Measurements from ENCODE around the gene FGD5.

Gene FGD5

GRCh38 chr3:14946236-14946635 lies 127.5 kb downstream of the FGD5 start:
- DNase-seq, result no peak

DNA sequence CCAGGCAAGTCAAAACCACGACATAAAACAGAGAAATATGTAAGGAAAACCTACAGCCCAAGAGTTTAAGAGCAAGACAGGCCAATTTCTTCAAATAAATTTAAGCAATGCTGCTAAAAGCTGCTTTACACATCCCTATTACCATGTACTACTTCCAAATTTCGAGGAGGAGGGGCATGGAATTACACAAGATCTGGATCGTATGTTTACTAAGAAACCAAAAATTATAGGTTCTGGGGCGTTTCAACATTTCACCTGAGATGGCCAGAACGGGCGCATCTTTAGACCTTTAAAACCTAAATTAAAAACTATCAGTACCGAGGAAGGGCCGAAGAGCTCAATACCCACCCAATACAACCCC lies 128.0 kb downstream of the FGD5 start:
- DNase-seq, result no peak

DNA sequence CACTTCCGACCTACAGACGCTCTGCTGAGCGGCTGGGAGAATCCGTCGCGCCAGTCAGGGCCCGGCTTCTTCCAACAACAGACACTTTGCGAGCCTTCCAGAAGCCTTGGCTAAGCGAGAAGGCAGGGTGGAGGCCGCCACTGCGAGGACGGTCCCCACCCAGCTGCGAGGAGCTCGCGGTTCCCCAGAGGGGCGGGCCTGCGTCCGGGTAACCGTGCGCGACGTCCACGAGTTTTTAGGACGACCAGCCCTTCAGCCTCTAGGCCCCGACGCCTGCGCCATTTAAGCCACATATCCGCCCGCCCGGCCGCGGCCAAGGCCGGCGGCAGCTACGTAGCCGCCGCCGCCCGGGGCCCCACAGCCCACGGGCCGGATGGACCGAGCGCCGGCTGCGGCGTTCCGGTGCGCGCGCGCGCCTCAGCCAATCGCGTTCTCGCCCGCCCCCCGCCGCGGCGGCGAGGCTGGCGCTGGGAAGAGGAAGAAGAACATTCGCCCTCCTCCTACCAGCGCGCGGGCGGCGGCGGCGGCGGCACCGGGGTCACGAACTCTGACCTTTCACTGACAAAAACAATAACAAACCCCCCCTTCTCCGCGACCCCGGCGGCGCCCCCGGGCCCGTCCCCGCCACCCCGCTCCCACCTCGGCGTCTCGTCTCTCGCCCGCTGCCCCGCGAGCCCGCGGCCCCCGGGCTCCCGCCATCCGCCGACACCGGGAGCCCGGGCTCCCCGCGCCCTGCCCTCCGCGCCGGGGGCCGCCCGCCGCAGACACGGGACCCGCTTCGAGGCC lies 128.5 kb downstream of the FGD5 start, which contains the start of gene NR2C2:
NR2C2 (plus strand) TSS at position 484 of the 786 bp plus-strand sequence. CDS start 56,332 bp downstream, outside the sequence.
- peak; percentile 61 to 78 for DNase-seq

- DNase-seq, result peak; percentile 89 to 92
Measured at GRCh38 chr3:14947886-14948608, 129.3 kb downstream of the FGD5 start.

DNA sequence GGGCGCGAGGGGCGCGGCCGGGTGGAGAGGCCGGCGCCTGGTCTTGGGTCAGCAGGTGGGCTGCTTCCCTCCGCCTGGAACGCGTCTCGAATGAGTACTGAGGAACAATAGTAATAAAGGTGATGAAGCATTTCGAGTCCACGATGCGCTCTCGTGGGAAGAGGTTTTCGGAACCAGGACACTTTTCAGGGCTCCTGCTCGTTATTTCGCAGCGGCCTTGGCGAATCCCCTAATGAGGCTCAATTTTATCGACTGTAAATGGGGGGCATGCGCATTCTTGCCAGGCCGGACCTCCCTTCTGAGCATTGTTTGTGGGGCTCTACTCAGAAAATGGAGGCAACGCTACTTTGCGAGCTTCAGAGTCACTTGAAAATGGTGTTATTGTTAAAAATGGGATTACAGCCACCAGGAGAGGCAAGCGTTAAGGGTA lies 129.9 kb downstream of the FGD5 start:
- no peak for DNase-seq

DNA sequence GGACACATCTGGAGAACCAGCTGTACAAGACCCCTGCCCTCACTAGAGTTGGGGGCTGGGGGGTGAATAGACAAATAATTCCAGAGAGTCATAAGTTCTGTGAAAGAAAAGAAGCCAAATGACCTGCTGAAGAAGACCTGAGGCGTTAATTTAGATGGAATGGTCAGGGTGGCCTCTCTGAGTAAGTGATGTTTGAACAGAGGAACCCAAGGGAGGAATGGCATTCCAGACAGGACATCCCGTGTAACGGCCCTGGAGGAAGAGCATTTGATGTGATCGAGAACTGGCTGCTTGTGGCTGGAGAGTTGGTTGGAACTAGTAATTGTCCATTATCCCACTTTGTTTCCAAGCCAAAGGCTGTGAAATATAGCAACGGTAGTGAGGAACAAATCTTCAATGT lies 130.4 kb downstream of the FGD5 start:
- no peak for DNase-seq

DNA sequence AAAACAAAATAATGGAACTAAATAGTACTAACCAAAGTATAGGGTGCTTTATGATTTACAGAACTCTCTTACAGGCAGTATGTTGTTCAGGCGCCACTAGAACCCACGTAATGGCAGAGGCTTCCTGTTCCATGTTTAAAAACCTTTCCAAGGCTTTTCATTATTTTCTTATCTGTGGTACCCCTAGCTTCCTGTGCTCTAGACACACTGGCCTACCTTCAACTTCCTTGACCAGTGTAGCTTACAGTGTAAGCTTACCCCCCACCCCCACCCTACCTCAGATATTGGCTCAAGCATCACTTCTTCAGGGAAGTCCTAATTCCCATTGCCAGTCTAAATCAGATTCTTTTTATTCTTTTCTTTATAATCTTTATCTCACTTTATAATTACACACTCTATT lies 131.5 kb downstream of the FGD5 start:
- DNase-seq, result no peak

- no peak for DNase-seq
Measured at GRCh38 chr3:14957153-14957552, 138.4 kb downstream of the FGD5 start.

GRCh38 chr3:14957925-14958324 lies 139.2 kb downstream of the FGD5 start:
- DNase-seq, result no peak

- no peak for DNase-seq
Measured at GRCh38 chr3:14959359-14959943, 140.7 kb downstream of the FGD5 start.

DNA sequence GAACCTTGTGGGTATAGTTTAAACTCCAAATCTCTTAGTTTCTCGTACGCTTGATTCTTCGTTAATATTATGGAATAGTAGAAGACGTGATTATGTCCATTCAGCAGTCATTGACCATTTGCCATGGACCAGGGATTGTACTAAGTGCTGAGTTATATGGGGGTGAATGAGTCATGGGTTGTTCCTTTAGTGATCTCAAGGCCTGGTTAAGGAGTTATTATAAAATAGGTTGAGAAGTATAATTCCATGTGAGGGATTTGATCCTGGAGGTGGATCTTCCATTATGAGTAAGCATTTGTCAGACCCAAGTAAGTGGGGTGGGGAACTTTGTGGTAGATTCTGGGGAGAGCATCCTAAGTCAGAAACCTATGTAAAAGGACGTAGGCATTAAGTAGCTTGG lies 144.0 kb downstream of the FGD5 start:
- DNase-seq, result no peak

DNA sequence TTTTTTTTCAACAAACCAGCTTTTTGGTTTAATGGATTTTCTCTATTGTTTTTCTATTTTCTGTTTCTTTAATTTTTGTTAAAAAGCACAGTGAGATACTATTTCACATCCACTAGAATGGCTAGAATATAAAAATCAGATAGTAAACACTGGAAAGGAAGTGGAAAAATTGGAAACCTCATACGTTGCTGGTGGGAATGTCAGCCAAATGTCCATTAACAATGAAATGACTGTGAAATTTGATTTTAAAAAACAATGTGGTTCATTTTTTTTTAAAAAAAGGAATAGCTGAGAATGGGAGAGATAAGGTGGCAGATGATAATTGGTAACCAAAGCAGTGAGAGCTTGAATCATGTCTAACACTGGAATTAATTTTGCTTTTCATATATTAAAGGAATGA lies 148.5 kb downstream of the FGD5 start:
- no peak for DNase-seq

DNA sequence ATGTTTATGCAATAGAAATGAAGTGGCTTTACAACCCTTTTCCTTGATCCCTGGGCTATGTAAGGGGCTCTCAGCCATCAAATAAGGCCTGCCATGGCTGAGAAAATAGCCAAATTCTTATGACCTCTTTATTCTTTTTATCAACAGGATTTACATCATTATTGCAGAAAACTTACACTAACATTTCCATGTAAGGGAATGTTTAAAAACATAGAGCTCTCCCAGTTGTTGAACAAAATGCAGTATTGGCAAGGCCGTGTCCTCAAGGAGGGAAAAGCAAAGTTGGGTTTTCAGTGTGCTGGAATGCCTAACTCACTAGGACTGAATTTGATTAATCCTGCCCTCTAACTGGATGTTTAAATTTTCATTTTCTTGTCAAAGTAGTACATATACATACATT lies 150.9 kb downstream of the FGD5 start:
- no peak for DNase-seq

GRCh38 chr3:14976317-14976716 lies 157.6 kb downstream of the FGD5 start:
- DNase-seq, result no peak

DNA sequence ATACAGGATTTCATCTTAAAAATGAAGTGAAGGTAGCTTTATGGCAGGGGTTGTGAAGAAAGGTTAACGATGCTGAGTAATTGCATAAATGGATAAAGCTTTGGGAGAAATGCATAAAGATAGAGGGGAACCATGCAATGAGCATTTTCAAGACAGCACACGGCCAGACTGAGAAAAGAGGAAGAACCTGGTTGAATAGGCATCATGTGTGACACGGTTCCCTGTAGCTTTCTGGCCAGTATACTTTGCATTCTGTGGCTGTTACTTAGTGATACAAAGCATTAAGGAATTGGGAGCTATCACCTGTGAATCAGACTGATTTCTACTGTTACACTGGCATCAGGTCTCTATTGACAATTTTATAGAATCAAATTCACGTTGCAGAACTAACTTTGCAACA lies 161.9 kb downstream of the FGD5 start:
- no peak for DNase-seq
